ENCODE measurements around the gene FDXACB1. TPM values are rescaled to one million over a fixed set of nuclear protein-coding genes. Genes with fewer than 3 reads are reported as not detected.

FDXACB1 gene, protein sequence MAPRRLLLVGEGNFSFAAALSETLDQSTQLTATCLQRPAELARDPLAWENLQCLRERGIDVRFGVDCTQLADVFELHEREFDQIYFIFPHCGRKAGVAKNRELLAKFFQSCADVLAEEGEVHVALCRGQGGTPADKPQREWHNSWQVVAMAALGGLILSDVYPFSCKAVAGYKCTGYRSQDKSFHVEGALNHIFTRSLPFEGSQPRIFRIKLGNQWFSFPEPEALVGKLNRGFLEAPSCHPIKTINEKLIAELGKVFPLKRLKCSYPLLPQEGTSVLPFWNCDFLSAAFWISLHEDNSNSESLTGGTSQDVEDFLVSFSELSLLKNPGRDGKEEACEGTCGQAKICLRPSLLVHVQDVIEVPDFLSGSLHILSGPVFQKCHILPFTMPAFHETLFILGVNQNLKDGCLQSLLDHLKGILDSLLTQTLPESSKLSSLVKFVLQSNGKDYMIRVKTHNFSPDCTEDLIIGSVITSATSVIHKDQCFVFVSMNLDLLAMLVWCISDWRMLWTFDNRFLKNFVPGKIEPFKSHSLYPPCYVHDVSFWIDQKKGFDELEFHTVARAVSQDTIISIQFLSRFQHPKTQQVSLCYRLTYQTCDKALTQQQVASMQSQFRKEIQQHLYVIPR
- total RNA-seq (2014; rRNA removed; shearing (Covaris generic)) = 0.68 and 3.0 TPM in 2 replicates

DNA sequence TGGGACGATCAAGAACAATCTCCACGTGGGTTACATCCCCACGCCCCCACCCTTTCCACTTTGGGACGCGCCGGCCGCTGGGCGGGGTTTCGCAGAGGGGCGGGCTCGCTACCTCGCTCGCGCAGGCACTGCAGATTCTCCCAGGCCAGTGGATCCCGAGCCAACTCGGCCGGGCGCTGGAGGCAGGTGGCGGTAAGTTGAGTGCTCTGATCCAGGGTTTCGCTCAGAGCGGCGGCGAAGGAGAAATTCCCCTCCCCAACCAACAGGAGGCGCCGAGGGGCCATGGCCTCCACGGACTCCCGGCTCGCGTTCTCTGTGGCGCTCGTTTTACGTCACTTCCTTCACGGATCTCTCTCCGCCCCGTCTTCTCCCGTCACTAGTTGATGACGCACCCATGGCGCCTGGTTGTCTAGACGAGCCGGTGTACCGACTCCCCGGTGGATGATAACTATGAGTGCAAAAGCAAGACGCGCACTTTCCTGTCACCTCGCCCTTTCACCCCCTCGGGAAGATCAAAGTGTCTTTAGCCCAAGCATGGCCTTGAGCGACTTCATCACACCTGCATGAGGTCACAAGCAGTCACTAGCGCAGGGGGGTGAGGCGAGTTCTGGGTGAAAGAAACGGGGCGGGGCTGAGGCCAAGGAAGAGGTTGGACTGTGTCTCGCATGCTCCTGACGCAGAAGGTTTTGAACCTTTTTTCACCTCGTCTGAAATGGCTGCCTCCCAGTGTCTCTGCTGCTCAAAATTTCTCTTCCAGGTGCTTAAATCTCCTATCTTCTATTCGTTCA is at the start of gene FDXACB1, which contains the start of gene CFAP68:
Gene FDXACB1, minus strand, starts transcription at position 317 of the 788 bp plus-strand sequence. Its CDS starts 33 bp downstream, at position 284.
Gene CFAP68, plus strand, starts transcription at position 693 of the 788 bp plus-strand sequence. Its CDS starts 20 bp downstream, at position 713.
- peak; percentile 99 for DNase-seq (ENCODE audit: low spot score)
- in situ Hi-C loops (cut with HindIII; ENCODE audit: low sequenced_read_pairs) = no loop called here

DNA sequence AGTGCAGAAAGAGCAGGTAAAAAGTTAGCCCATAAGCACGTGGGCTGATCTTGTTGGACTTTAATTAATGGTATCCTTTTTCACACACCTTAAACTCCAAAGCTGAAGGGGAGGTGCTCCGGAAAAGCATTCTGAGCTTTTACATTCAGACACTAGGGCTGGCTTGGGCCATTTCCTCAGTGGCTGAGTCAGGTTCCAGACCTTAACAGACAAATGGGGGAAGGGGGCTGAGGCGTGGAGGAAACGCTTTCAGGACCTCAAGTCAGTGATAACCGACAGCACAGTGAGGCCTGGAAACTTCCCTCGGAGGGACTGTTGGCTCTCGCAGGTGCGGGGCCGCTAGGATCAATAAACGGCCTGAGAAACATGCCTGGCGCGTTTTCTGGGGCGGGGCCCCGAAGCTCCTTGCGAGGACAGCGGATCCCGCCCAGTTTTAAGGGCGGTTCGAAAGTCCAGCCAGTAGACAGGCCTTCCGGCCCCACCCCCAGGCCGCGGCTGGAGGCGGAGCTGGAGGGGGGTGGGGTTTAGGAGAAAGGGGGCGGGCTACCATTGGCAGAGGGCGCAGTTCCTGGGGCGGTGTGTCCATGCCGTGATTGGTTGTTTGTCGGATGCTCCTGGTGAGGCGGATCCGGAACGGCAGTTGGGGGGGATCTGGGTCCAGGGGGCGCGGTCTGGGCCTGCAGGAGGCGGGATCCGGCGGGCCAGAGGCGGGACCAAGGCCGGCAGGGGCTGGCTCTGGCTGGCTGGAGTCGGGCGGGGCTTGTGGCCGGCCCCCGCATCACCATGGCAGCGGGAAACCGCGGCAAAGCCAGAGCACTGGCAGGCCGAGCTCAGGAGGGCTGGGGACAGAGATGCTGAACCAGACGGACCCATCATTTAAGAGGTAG is 47.8 kb upstream of the FDXACB1 start:
- in situ Hi-C loops (cut with HindIII; ENCODE audit: low sequenced_read_pairs) = no loop called here

DNA sequence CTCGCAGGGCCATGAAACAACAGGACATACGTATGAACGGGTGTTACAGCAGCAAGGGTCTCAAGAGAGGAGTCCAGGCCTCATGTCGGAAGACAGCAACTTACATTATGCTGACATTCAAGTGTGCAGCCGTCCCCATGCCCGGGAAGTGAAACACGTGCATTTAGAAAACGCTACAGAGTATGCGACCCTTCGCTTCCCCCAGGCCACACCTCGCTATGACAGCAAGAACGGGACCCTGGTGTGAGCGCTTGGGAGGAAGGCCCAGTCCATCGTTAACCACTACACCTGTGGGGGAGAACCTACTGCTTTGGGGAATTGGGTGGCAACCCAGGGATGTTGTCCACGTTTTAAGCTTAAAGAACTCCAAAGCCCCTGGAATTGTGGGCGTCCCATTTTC is 47.0 kb upstream of the FDXACB1 start:
- DNase-seq (ENCODE audit: low spot score) = no peak
- in situ Hi-C loops (cut with HindIII; ENCODE audit: low sequenced_read_pairs) = no loop called here

More for the DNA sequence above, 47.8 kb upstream of the FDXACB1 start:
- peak; percentile 99 for DNase-seq (ENCODE audit: low spot score)

DNA sequence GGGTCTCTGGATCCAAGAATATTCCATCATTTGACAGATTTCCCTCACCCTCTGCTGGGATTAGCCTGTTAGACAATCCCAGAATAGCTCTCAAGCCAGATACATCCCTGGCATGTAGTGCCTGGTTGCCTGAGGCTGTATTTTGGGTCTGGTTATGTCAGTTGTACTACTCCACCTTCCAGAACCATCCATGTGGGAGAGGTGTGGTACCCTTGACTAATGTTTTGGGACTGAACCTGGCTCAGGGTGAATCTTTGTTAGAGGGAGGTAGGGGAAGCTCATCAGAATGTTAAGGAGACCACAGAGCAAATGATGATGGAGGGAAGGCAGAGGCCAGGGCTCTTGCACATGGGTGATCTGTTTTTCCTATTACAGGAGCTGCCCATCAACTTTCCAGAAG is 45.0 kb upstream of the FDXACB1 start:
- in situ Hi-C loops (cut with HindIII; ENCODE audit: low sequenced_read_pairs) = no loop called here
- DNase-seq (ENCODE audit: low spot score) = peak; percentile 25

DNA sequence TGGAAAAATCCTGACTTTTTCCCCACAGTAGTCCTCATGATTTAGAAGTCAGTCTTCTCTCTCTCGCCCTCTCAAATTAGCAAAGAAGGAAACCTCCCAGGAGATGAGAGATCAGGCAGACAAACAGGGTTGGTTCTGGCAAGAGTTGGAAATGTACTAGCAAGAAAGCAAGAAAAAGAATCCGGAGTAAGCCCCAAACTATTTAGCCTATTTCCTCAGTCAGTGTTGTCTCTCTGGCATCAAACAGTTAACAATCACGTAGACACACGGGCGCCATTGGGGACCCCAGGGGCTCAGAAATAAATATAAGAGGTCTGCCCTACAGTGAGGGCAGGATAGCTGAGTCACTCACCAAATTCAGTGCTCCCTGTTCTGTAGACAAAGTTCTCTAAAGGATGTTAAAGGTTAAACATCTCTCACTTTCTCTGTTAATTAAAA is 44.4 kb upstream of the FDXACB1 start:
- peak; percentile 78 for DNase-seq (ENCODE audit: low spot score)
- in situ Hi-C loops (cut with HindIII; ENCODE audit: low sequenced_read_pairs) = no loop called here

DNA sequence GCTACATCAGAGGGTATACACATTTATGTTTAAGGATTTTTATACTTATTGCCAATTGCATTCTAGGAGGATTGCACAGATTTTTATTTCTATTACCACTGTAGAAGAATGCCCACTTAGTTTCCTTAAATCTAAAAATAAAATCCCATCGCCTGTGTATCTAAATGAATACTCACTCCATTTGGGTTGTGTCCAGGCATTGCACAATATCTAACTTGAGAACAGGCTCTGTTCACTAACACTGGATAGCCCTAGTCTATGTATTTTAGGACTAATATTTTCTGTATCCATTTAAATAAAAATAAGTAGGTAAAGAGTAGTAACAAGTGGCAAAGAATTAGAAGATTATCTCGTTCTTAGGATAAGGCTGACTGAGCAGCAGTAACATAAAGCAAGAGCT is 43.8 kb upstream of the FDXACB1 start:
- in situ Hi-C loops (cut with HindIII; ENCODE audit: low sequenced_read_pairs) = no loop called here
- DNase-seq (ENCODE audit: low spot score) = peak; percentile 26

DNA sequence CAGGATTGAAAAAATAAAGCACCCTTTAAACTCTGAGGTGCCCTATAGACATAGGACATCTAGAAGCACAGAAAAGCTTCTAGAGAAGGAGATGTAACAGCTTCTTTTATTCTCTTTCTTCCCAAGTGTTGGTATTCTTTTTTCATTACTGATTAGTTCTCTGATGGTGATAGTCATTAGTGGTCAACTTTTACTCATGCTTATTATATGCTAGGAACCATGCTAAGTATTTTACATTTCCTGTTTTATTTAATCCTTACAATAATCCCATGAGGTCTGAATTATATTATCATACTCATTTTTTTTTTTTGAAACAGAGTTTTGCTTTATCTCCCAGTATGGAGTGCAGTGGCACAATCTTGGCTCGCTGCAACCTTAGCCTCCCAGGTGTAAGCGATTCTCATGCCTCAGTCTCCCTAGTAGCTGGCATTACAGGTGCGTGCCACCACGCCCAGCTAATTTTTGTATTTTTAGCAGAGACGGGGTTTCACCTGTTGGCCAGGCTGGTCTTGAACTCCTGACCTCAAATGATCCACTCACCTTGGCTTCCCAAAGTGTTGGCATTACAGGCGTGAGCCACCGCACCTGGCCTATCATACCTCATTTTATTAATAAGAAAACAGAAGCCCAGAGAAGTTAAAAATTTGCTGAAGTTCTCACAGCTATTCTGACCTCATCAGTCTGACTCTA is 42.7 kb upstream of the FDXACB1 start:
- in situ Hi-C loops (cut with HindIII; ENCODE audit: low sequenced_read_pairs) = no loop called here
- DNase-seq (ENCODE audit: low spot score) = no peak

DNA sequence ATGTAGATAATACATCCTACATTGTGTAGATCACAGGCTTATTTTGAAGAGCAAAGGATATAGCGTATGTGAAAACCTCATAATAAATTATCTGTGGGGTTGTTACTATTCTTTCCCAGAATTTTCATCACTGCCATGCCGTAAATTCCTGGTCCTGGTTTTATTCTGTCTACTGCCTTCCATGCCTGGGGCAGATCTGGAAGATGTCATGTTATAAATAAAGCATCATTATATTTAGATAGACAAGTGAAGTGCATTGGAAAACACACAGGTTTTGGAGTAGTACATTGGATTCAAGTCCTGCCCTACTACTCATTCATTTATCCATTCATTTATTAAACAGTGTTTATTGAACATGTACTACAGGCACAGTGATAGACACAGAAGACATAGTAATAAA is 41.9 kb upstream of the FDXACB1 start:
- DNase-seq (ENCODE audit: low spot score) = no peak
- in situ Hi-C loops (cut with HindIII; ENCODE audit: low sequenced_read_pairs) = no loop called here

DNA sequence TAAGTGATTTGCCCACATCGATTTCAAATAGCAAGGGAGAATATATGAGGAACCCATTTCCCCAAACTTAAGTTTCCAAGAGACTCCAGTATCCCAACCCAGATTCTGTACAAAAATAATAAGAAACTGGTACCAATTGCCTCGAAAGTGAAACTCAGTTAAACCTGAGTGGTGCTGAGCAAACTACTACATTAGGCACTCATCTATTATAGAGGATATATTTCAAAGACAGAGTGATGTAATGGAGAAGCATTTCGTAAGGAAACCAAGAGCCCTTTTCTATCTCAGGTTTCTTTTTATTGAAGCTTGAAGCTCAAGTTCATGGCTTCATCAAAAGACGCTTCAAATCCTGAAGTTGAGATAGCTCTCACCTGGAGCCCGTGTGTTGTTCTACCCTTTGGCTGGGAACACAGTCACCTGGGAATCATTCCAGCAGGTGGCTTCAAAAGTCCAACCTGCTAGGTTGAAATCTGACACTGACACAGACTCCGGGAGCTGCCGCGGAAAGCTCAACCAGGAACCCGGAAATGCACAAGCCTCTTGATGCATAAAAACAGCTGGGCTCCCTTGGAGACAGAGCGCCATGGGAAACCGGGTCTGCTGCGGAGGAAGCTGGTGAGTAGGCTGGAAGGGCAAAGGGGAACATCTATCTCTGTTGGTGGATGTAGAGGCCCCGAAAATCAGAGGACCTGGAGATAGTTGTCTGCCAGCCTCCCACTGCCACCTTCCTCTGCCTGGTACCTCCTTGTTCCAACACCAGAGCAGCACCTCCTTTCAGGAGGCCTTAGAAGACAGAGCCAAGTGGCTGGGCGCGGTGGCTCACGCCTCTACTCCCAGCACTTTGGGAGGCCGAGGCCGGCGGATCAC is 39.7 kb upstream of the FDXACB1 start, which contains the start of gene C11orf52:
Gene C11orf52, plus strand, starts transcription at position 524 of the 867 bp plus-strand sequence. Its CDS starts 60 bp downstream, at position 584.
- DNase-seq (ENCODE audit: low spot score) = peak; percentile 58
- in situ Hi-C loops (cut with HindIII; ENCODE audit: low sequenced_read_pairs) = no loop called here

DNA sequence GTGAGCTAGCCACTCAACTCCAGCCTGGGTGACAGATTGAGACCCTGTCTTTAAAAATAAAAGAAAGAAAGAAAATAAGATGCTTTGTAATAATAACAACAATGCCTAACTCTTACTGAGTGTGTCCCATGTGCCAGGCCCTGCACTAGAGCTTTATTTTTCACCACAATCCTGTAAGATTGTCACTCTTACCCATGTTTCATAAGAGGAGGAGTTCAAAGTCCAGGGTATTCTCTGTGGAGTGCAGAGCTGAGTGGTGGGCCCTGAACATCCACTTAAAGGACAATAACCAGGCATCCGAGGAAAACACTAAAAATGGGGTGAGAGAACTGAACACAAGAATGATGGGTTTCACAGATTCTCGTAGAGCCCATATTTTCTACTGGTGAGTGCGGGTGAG is 38.8 kb upstream of the FDXACB1 start:
- in situ Hi-C loops (cut with HindIII; ENCODE audit: low sequenced_read_pairs) = no loop called here
- DNase-seq (ENCODE audit: low spot score) = no peak

DNA sequence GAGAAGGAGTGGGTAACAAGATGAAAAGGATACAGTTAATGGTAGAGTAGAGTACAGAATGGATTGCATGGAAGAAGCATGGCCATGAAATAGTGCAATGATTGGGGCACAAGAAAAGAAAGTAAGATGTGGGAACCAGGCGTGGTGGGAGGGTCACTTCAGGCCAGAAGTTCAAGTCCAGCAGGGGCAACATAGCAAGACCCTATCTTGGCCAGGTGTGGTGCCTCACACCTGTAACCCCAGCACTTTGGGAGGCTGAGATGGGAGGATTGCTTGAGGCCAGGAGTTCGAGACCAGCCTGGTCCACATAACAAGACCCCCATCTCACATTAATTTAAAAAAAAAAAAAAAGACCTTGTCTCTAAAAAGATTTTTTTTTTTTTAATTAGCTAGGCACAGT is 38.3 kb upstream of the FDXACB1 start:
- in situ Hi-C loops (cut with HindIII; ENCODE audit: low sequenced_read_pairs) = no loop called here

DNA sequence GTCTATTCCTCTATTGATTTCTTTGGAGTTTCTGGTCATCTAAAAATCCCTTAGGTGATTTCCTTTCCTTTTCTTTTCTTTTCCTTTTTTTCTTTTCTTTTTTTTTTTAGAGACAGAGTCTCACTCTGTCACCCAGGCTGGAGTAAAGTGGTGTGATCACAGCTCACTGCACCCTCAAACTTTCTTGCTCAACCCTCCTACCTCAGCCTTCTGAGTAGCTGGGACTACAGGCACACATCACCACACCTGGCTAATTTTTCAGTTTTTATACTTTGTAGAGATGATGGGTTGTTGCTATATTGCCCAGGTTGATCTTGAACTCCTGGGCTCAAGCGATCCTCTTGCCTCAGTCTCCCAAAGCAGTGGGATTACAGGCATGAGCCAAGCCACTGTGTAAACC is 37.8 kb upstream of the FDXACB1 start:
- in situ Hi-C loops (cut with HindIII; ENCODE audit: low sequenced_read_pairs) = no loop called here
- DNase-seq (ENCODE audit: low spot score) = no peak

More for the DNA sequence above, 38.3 kb upstream of the FDXACB1 start:
- no peak for DNase-seq (ENCODE audit: low spot score)

DNA sequence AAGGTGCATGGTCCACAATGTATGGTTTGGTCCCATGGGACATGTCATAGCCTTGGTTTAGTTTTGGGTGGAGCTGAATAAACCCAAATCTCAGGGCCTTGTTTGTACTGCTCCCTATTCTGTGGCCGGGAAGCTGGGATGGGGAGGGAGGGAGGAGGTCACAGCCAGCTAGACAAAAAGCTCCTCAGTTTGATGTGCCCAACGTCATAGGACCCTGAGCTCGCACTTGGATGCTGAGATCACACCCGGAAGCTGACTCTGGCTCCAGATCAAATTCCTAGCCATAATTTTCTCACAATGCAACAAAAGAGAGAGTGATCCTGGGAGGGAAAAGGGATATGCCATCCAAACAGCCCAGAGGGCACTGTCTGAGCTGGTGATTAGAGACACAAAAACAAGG is 35.0 kb upstream of the FDXACB1 start:
- DNase-seq (ENCODE audit: low spot score) = peak; percentile 83
- in situ Hi-C loops (cut with HindIII; ENCODE audit: low sequenced_read_pairs) = no loop called here

DNA sequence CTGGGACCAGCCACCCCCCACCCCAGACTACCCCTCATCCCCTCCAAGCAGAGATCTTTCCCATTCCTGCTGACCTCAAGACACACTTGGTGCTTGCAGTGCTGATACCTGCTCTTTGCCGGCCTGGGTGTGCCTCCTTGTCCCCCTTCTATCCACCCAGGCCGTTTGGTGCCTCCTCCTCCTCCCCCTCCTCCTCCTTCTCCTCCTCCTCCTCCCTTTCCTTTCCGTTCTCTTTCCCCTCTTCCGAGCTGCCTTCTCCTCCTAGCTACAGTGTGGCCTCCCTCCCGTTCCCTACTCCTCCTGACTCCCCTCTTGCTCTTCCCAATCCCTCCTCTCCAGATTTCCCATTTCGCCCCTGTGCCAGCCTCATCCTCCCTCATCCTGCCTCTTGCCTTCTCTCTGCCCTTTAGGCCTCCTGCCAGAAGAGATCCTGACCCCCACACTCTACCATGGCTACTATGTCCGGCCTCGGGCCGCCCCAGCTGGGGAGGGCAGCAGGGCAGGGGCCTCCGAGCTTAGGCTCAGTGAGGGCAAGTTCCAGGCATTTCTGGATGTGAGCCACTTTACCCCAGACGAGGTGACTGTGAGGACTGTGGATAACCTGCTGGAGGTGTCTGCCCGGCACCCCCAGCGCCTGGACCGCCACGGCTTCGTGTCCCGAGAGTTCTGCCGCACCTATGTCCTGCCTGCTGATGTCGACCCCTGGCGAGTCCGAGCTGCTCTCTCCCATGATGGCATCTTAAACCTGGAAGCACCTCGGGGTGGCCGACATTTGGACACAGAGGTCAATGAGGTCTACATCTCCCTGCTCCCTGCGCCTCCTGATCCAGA is 34.3 kb upstream of the FDXACB1 start:
- DNase-seq (ENCODE audit: low spot score) = peak; percentile 85
- in situ Hi-C loops (cut with HindIII; ENCODE audit: low sequenced_read_pairs) = no loop called here

DNA sequence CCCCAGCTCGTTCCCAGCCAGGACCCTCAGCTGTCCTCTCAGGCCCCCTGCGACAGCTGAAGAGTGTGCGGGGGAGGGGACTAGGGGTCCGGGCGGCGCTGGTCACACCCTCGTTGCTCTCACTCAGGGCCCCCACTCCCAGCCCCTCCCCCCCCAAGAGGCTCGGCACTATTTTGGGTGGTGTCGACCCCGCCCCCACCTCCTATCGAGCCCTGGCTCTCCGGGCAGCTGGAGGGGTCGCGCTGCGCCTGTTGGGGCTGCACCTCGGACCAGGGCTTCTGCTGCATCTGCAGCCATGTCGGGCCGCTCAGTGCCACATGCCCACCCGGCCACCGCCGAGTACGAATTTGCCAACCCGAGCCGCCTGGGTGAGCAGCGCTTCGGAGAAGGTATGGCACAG is 33.6 kb upstream of the FDXACB1 start, which contains the start of gene HSPB2:
Gene HSPB2, plus strand, starts transcription at position 200 of the 400 bp plus-strand sequence. Its CDS starts 96 bp downstream, at position 296.
- in situ Hi-C loops (cut with HindIII; ENCODE audit: low sequenced_read_pairs) = no loop called here
- peak; percentile 38 for DNase-seq (ENCODE audit: low spot score)

Measured in G401 (cell line).